Measurements from ENCODE around the gene ACLY.

DNA sequence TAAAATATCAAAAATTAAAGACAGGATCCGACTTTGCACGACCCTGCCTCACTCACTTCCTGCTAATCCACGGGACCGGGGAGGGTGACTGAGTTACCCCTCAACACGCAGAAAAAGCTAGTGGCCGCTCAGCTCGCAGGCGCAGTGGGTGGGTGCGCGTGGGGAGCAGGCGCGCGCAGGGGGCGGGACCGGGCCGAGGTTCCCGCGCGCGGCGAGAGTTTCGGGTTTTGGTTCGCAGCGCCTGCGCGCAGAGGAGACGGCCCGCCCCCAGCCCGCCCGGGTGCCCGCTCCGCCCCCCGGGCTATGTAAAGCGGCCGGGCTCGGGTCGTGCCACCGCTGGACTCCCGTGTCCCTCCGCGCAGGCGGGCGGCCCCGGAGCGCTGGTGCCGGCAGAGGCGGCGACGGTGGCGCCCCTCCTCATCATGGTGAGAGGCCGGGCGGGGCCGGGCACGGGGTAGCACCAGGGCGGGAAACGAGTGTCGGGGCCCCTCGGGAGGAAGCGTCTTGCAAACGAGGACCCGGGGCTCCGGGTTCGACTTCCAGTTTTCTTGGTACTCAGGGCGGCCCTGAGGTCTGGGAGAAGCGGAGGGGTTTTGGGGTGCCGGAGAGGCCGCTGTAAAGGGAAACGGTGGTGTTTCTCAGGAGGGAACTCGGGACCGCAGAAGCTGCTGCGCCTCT, 47.9 kb upstream of the ACLY start, which contains the start of gene CNP:
- no peak for TF ChIP-seq CTCF (IDR thresholded peaks at IDR 0.05; ENCODE audit: insufficient read depth, low read depth, low read length)
- no peak for TF ChIP-seq EZH2 (IDR thresholded peaks at IDR 0.05; ENCODE audit: insufficient read depth, low read length)

Data from astrocyte (in vitro differentiated cells and primary cell).